ENCODE data around the gene TMEM184B.
"Not testable (repeated sequence)": the region's sequence is repeated elsewhere in the genome, so short reads cannot be mapped to it uniquely, and the experiment has no call there.

Gene TMEM184B

GRCh38 chr22:38202437-38203089, 70.2 kb downstream of the TMEM184B start:
- peak; percentile 80 for DNase-seq

GRCh38 chr22:38201711-38202436, 70.9 kb downstream of the TMEM184B start, which contains the start of gene MAFF:
Gene MAFF (plus strand): TSS chr22:38201994. CDS start chr22:38213854, 11,860 bp downstream.
- DNase-seq: peak; percentile 95

- DNase-seq: no peak
These were observed 71.5 kb downstream of the TMEM184B start for GRCh38 chr22:38201371-38201710.

GRCh38 chr22:38199826-38200559, 72.8 kb downstream of the TMEM184B start:
- DNase-seq: no peak

- no peak for DNase-seq
These were observed 75.9 kb downstream of the TMEM184B start for GRCh38 chr22:38196791-38197419.

GRCh38 chr22:38193580-38193979, 79.2 kb downstream of the TMEM184B start:
- DNase-seq: no peak

- no peak for DNase-seq
These were observed 80.3 kb downstream of the TMEM184B start for GRCh38 chr22:38192475-38192863.

- DNase-seq: no peak
These were observed 80.9 kb downstream of the TMEM184B start for GRCh38 chr22:38191731-38192474.

- no peak for DNase-seq
These were observed 81.8 kb downstream of the TMEM184B start for GRCh38 chr22:38191055-38191454.

GRCh38 chr22:38190581-38190980, 82.2 kb downstream of the TMEM184B start:
- DNase-seq: no peak

GRCh38 chr22:38189104-38189503, 83.7 kb downstream of the TMEM184B start:
- no peak for DNase-seq

- DNase-seq: no peak
These were observed 85.2 kb downstream of the TMEM184B start for GRCh38 chr22:38187413-38188212.

GRCh38 chr22:38186429-38186828, 86.4 kb downstream of the TMEM184B start:
- no peak for DNase-seq

GRCh38 chr22:38184788-38185187, 88.0 kb downstream of the TMEM184B start:
- DNase-seq: no peak

GRCh38 chr22:38181453-38182200, 91.2 kb downstream of the TMEM184B start, which contains the start of gene PLA2G6:
Gene PLA2G6 (minus strand): TSS chr22:38181830. CDS start chr22:38169426, 12,404 bp downstream.
- peak; percentile 99 for DNase-seq

- DNase-seq: peak; percentile 62
These were observed 91.9 kb downstream of the TMEM184B start for GRCh38 chr22:38180841-38181452.

- not testable (repeated sequence) for DNase-seq
These were observed 94.2 kb downstream of the TMEM184B start for GRCh38 chr22:38178605-38178937.

- DNase-seq: no peak
These were observed 94.7 kb downstream of the TMEM184B start for GRCh38 chr22:38177926-38178604.

- not testable (repeated sequence) for DNase-seq
These were observed 95.3 kb downstream of the TMEM184B start for GRCh38 chr22:38177571-38177925.

GRCh38 chr22:38177044-38177443, 95.8 kb downstream of the TMEM184B start:
- no peak for DNase-seq

Measured in activated CD8-positive, alpha-beta memory T cell treated with anti-CD3 and anti-CD28 coated beads for 24 hours (primary cell).